Fibroblast of skin of right quadriceps (primary cell): ENCODE measurements around the gene ZBED6.
"Not testable (repeated sequence)": the region's sequence is repeated elsewhere in the genome, so short reads cannot be mapped to it uniquely, and the experiment has no call there.

ENCODE experiments used
- DNase-seq: peaks from one replicate; pipeline ENCODE4 v3.0.0-alpha.2; 2013

ZBED6 gene, protein sequence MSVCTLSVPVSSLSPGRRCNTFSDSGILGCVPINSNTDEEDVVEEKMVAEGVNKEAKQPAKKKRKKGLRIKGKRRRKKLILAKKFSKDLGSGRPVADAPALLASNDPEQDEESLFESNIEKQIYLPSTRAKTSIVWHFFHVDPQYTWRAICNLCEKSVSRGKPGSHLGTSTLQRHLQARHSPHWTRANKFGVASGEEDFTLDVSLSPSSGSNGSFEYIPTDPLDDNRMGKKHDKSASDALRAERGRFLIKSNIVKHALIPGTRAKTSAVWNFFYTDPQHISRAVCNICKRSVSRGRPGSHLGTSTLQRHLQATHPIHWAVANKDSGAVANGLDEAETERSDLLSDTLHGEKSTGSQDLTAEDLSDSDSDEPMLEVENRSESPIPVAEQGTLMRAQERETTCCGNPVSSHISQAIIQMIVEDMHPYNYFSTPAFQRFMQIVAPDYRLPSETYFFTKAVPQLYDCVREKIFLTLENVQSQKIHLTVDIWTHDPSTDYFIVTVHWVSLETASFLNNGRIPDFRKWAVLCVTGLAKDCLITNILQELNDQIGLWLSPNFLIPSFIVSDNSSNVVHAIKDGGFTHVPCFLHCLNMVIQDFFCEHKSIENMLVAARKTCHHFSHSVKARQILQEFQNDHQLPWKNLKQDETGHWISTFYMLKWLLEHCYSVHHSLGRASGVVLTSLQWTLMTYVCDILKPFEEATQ (N-terminal part only)

DNA sequence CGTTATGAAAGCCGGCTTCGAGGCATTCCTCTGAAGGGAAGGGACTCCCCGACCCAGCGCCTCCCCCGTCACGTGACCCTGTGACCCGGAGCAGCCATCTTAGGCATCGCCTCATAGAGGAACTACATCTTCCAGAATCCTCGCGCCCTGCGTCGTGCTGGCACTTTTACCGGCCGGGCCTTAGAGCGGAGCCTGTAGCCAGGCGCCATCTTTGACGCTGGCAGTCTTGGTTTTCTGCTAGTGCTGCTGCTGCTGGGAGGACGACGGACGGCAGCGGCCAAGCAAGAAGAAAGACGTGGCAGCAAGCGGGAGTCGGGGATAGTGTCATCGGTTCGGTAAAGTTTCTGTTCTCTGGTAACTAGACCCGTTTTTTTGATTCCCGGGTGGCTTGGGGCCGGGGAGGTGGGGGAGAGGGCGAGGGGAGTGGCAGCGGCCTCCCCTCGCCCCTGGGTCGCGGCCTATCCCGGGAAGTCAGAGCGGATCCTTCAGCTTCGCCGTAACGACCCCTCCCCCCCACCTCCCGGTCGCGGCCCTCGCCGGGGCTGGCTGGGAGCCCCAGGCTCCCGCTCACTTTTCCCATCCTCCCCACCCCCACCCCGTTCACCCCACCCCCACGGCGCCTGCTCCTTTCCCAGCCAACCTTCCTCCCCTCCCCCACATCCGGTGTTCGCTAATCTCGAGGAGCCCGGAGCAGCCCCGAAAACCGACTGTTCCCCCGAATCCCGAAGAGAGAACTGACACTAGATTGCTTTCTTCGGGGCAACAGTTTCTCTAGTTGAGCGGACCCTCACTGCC is at the start of gene ZBED6, which contains the start of gene ZC3H11A:
ZBED6 (plus strand) TSS at position 183 of the 795 bp plus-strand sequence. CDS start 1,900 bp downstream, outside the sequence.
ZC3H11A (plus strand) TSS at position 183 of the 795 bp plus-strand sequence. CDS start 21,448 bp downstream, outside the sequence.
- peak; percentile 99 for DNase-seq

- DNase-seq, result no peak
Measured at GRCh38 chr1:203746281-203746680, 49.1 kb upstream of the ZBED6 start.

DNA sequence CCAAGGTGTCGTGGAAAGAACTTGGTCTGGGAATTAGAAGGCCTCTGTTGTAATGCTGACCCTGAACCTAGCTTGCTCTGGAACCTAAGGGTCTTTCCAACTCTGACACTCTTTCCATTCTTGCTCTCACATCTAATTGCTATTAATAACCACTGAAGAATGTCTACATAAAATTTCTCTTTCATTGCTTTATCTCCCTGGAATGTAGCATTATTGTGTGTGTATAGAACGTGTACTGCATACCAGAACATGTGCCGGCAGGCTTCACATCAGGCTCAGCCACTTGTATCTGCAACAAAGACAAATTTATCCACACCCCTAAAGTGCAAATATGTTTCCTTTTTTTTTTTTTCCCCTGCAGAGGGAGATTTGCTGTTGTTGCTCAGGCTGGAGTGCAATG is 44.4 kb upstream of the ZBED6 start:
- DNase-seq, result peak; percentile 84

- DNase-seq, result not testable (repeated sequence)
Measured at GRCh38 chr1:203751618-203752361, 43.6 kb upstream of the ZBED6 start.

DNA sequence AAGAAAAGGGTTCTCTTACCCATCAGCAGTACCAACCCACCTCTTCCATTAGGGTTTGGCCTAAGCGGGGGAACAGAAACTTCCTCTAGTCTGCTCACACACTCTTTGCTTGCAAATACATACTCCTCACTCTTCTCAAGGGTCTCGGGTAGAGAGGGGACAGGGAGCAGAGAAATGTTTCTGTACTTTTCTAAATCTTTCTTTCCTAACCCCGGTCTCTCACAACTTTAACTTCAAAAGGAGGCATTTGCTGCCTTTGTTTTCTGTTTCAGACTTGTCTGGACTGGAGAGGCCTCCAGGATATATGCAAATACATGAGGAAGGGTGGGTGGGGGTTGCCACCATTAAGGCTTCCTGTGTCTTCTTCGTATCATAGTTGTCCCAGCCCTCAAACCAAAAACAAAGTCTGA is 41.0 kb upstream of the ZBED6 start:
- no peak for DNase-seq

- DNase-seq, result no peak
Measured at GRCh38 chr1:203756036-203756435, 39.4 kb upstream of the ZBED6 start.

- not testable (repeated sequence) for DNase-seq
Measured at GRCh38 chr1:203758749-203759148, 36.7 kb upstream of the ZBED6 start.

- DNase-seq, result no peak
Measured at GRCh38 chr1:203760506-203760905, 34.9 kb upstream of the ZBED6 start.

DNA sequence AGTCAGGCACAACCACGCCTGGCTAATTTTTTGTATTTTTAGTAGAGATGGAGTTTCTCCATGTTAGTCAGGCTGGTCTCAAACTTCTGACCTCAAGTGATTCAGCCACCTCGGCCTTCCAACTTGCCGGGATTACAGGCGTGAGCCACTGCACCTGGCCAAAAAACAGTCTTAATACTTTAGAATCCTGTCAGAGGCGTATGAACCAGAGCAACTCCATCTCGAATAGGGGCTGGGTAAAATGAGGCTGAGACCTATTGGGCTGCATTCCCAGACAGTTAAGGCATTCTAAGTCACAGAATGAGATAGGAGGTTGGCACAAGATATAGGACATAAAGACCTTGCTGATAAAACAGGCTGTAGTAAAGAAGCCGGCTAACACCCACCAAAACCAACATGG is 33.5 kb upstream of the ZBED6 start:
- DNase-seq, result not testable (repeated sequence)

GRCh38 chr1:203763505-203763904 is 31.9 kb upstream of the ZBED6 start:
- no peak for DNase-seq

DNA sequence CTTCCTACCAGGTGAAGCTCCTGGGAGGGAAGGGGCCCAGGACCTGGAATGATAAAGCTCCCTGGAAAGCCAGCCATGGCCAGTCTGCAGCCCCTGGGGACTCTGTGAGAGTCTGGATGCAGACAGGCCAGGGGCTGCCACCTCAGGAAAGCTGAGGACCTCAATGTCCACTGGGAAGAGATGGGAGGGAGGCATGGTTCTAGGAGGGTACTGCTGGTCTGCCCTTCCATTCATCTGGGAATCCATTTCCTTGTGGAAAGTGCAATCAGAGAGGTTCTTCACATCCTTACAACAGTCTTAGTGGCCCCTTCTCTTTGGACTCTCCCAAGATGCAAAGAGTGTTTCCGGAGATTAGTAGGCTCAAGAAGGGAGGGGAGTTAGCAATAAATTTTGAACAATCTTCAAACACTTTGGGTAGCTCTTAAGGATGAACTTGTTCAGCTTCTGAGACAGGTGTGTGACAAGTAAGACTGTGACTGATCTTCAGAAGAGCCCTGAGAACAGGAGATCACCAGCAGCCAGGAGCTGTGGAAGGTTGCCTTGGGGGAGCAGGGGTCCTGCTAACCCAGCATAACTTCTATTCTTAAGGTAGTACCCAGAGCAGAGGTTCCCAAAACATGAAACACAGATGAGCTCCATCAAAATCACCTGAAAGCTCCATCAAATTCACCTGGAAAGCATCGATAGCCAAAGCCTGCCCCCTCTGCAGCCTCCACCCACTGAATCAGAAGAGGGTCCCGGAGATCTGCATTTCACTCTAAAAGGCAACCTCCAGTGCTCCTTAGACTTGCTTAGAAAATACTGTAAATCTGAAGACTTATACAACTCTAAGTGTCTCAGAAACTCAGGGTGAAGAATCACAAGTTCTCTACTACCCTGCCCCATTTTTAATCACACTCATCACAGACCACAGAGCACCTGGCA is 31.1 kb upstream of the ZBED6 start:
- no peak for DNase-seq

GRCh38 chr1:203765029-203765837 is 30.2 kb upstream of the ZBED6 start, which contains the start of gene LAX1:
Gene LAX1 (plus strand): TSS chr1:203765183. CDS start chr1:203765566, 383 bp downstream.
- no peak for DNase-seq

DNA sequence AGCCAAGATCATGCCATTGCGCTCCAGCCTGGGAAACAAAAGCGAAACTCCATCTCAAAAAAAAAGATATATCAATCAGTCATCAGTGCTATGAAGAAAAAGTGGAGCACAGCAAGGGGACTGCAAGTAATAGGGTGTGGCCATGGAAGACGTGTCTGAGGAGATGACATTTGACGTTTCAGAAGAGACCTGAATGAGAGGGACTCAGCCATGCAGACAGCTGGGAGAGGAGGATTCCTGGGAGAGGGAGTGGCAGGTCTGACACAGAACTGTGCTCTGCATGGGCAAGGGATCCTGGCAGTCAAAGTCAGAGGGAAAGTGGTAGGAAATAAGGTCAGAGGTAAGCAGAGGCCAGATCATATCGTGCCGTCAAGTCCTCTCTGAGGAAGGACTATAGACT is 27.2 kb upstream of the ZBED6 start:
- no peak for DNase-seq

DNA sequence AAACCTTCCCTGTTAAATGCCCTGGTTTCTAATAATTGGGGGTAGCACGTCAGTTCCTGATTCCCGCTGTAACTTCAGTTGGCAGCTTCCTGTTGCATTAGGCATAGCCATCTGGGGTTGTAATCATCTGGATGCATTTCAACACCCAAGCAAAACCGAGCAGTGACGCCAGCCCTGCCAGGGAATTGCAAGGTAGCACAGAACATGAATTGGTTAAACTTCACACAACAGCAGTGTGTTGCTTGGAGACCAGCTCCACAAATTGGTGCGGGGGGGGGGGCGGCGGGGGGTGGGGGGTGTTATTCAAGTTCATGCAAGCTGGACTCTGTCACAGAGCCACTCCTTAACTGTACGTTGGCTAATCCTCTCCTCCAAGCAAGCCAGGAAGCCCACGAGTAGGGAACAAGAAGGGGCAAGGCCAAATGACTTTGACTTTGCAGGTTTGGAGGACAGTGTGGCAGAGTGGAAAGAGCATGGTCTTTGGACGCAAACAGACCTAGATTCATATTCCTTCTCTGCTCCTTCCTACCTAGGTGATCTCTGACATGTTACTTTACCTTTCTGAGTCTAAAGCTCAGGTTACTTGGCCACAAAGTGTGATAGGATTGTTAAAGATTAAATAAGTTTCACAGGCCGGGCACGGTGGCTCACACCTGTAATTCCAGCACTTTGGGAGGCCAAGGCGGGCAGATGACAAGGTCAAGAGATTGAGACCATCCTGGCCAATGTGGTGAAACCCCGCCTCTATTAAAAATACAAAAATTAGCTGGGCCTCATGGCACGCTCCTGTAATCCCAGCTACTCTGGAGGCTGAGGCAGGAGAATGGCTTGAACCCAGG is 25.7 kb upstream of the ZBED6 start:
- DNase-seq, result peak; percentile 92

GRCh38 chr1:203771901-203772301 is 23.5 kb upstream of the ZBED6 start:
- DNase-seq, result no peak

DNA sequence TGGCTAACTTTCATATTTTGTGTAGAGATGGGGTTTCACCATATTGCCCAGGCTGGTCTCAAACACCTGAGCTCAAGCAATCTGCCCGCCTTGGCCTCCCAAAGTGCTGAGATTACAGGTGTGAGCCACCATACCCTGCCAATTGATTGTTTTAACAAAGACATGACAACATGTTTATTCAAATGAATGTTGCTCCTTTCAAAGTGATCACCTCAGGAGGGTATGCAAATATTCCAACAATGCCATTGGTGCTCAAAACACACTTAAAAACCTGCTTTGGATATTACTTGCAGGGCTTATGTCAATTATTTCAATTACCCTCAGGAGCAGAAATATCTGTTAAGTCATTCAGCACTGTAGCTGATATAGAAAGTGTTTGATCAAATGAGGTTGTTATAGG is 22.6 kb upstream of the ZBED6 start:
- no peak for DNase-seq

- DNase-seq, result no peak
Measured at GRCh38 chr1:203776636-203777035, 18.8 kb upstream of the ZBED6 start.

DNA sequence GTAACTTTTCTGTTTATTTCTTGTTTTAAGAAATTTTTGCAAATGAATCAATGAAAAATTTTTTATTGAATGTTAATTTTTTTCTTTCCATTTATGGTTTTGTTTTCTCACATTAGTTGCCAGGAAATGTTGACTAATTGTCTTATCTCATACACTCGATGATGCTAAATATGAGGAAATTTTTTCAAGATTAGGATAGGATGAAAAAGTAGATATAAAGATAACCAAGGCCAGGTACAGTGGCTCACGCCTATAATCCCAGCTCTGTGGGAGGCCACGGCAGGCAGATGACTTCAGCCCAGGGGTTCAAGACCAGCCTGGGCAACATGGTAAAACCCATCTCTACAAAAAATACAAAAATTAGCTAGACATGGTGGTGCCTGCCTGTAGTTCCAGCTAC is 17.8 kb upstream of the ZBED6 start:
- DNase-seq, result no peak

DNA sequence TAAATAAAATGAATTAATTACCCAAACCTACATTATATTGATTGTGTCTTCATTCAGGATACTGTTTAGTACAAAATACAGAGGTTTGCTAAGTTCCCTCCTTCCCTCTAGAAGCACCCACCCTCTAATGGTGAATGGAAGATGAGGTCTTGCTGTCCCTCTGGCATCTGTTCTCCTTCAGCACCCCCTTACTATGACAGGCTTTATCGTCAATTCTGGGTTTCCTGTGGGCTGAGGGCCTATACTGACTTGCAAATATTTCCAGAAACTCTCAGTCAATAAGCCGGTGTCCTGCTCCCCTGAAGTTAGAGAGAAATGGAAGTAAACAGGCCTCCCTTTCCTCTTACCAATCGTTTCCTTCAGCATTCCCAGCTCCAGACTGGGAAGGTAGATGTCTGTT is 17.3 kb upstream of the ZBED6 start:
- no peak for DNase-seq
